HepG2 (cell line): ENCODE data around the gene PEMT. TPM values are rescaled to one million over a fixed set of nuclear protein-coding genes. Genes with fewer than 3 reads are reported as not detected.
A peak's percentile ranks its signal among the peaks of the same experiment; 100 is the strongest.

Source experiments
- ATAC-seq: fragments of 200-7000 bp; cut with Tn5 transposase; 3 replicates; pipeline ENCODE4 v1.9.1; 2020; ENCODE audit warnings: mild to moderate bottlenecking, moderate library complexity
- BruUV-seq: library from RNA; stranded (reverse); fragments of 400-500 nt; replicated peaks from 2 replicates; lab custom pipeline; 2021; lab: Mats Ljungman, UMichigan
- CTCF ChIA-PET: fragments of 300-600 bp; formaldehyde crosslinking; extraction: SDS; loops from one replicate; lab custom pipeline; 2021; ENCODE audit warnings: low total read pairs, inconsistent platforms, low intra/inter-chr PET ratio; lab: Yijun Ruan, JAX
- POLR2A ChIA-PET: fragments of 350-600 bp; sonication (Branson Sonifier 250); formaldehyde crosslinking; loops from one replicate; lab custom pipeline; 2020; ENCODE audit warnings: antibody characterized with exemption, inconsistent platforms; lab: Yijun Ruan, JAX
- DNase-seq: peaks from one replicate; pipeline ENCODE4 v3.0.0-alpha.2; 2015; ENCODE audit warnings: low spot score
- FAIRE-seq: peaks from 3 replicates; lab custom pipeline; 2011; peaks lifted over from hg19 to GRCh38; lab: Jason Lieb, UNC
- H2AFZ ChIP-seq: one replicate; pipeline ENCODE4 v1.6.1; 2011; ENCODE audit warnings: low read length, inconsistent platforms
- H3K27ac ChIP-seq: fragments of 300-600 bp; 3 replicates; pipeline ENCODE4 v1.8.0; 2011; ENCODE audit warnings: mixed run types, mild to moderate bottlenecking, mixed read lengths, low read length, inconsistent platforms; ENCODE audit not compliant: insufficient read depth; ENCODE audit errors: extremely low read length
- H3K27me3 ChIP-seq, 2 experiments: fragments of 200-600 bp in 1 of 2; 2 replicates in 1 of 2; 3 replicates in 1 of 2; pipeline versions ENCODE4 v1.6.0 to v1.8.0; 2011; ENCODE audit warnings: low read length in 2 of 2, mild to moderate bottlenecking in 2 of 2, moderate library complexity in 2 of 2, inconsistent platforms in 1 of 2; ENCODE audit not compliant: insufficient read depth in 2 of 2, control insufficient read depth in 1 of 2
- H3K36me3 ChIP-seq, 2 experiments: fragments of 200-600 bp in 1 of 2; replicated peaks in 1 of 2; 2 replicates in 1 of 2; 3 replicates in 1 of 2; pipeline versions ENCODE4 v1.5.1 to v1.8.0; 2011; ENCODE audit warnings: low read length in 2 of 2, inconsistent platforms in 1 of 2; ENCODE audit not compliant: insufficient read depth in 2 of 2, control insufficient read depth in 1 of 2
- H3K4me1 ChIP-seq: 2 replicates; pipeline ENCODE4 v1.5.1; 2012; ENCODE audit warnings: low read length, inconsistent platforms; ENCODE audit not compliant: insufficient read depth
- H3K4me2 ChIP-seq: 2 replicates; pipeline ENCODE4 v1.6.0; 2011; ENCODE audit warnings: low read depth, low read length, inconsistent platforms
- H3K4me3 ChIP-seq, 3 experiments: fragments of 200-600 bp in 1 of 3; sonication (generic), shearing (Covaris generic) in 1 of 3; replicated peaks in 1 of 3; 2 replicates each; pipeline ENCODE4 v1.5.1; 2011 to 2016; ENCODE audit warnings: low read length in 3 of 3, inconsistent platforms in 2 of 3, low read depth in 2 of 3, mild to moderate bottlenecking in 2 of 3, control low read depth in 1 of 3, mixed read lengths in 1 of 3; ENCODE audit not compliant: insufficient read depth in 1 of 3
- H3K79me2 ChIP-seq: one replicate; pipeline ENCODE4 v1.6.1; 2011; ENCODE audit warnings: low read length, inconsistent platforms; ENCODE audit not compliant: insufficient read depth
- H3K9ac ChIP-seq: 2 replicates; pipeline ENCODE4 v1.6.0; 2011; ENCODE audit warnings: mild to moderate bottlenecking, low read depth, low read length, inconsistent platforms; ENCODE audit not compliant: insufficient read depth
- H3K9me3 ChIP-seq: 2 replicates; pipeline ENCODE4 v1.5.1; 2012; ENCODE audit warnings: mild to moderate bottlenecking, low read length
- H4K20me1 ChIP-seq: 2 replicates; pipeline ENCODE4 v1.6.0; 2011; ENCODE audit warnings: inconsistent platforms, mild to moderate bottlenecking, low read length, moderate library complexity; ENCODE audit not compliant: insufficient read depth
- CREB1 ChIP-seq, 2 experiments: fragments of 450-650 bp in 1 of 2; IDR thresholded peaks; 2 replicates each; pipeline ENCODE4 v1.6.1; 2016 to 2017; ENCODE audit warnings: control low read depth in 1 of 2, mild to moderate bottlenecking in 1 of 2, missing compliant biosample characterization in 1 of 2, missing genetic modification characterization in 1 of 2
- FOXK1 ChIP-seq: sonication (generic); formaldehyde crosslinking; IDR thresholded peaks from 2 replicates; pipeline ENCODE4 v1.4.0; 2020; ENCODE audit warnings: low read depth, missing genetic modification reagents, borderline replicate concordance
- ISX ChIP-seq: sonication (generic); formaldehyde crosslinking; conservative IDR thresholded peaks from 2 replicates; pipeline ENCODE4 v1.5.0; 2020; ENCODE audit warnings: missing genetic modification reagents
- MED8 ChIP-seq: sonication (generic); formaldehyde crosslinking; IDR thresholded peaks from 2 replicates; pipeline ENCODE4 v1.8.1; 2023; ENCODE audit warnings: mild to moderate bottlenecking, missing genetic modification reagents; ENCODE audit not compliant: insufficient replicate concordance
- NR2F1 ChIP-seq, 2 experiments: fragments of 450-650 bp in 1 of 2; formaldehyde crosslinking in 1 of 2; IDR thresholded peaks; 2 replicates each; pipeline versions ENCODE4 v1.5.0 to v1.6.1; 2016 to 2020; ENCODE audit warnings: mild to moderate bottlenecking in 1 of 2, missing compliant biosample characterization in 1 of 2, missing genetic modification reagents in 1 of 2, moderate library complexity in 1 of 2
- RXRB ChIP-seq: IDR thresholded peaks from 2 replicates; pipeline ENCODE4 v1.6.1; 2016; ENCODE audit warnings: borderline replicate concordance, missing genetic modification reagents, missing compliant biosample characterization
- SP5 ChIP-seq: IDR thresholded peaks from 2 replicates; pipeline ENCODE4 v1.6.1; 2016; ENCODE audit warnings: low read depth, borderline replicate concordance
- YEATS2 ChIP-seq: sonication (generic); formaldehyde crosslinking; IDR thresholded peaks from 2 replicates; pipeline ENCODE4 v1.4.0; 2020; ENCODE audit warnings: missing genetic modification reagents, borderline replicate concordance
- ZEB1 ChIP-seq: IDR thresholded peaks from 2 replicates; pipeline ENCODE4 v1.6.1; 2012; ENCODE audit warnings: mild to moderate bottlenecking, low read depth, inconsistent platforms; ENCODE audit not compliant: insufficient replicate concordance
- ZNF230 ChIP-seq: sonication (generic); formaldehyde crosslinking; IDR thresholded peaks from 2 replicates; pipeline ENCODE4 v1.4.0; 2020; ENCODE audit warnings: mild to moderate bottlenecking, missing genetic modification reagents
- ZNF431 ChIP-seq: sonication (generic); formaldehyde crosslinking; IDR thresholded peaks from 2 replicates; pipeline ENCODE4 v1.9.0; 2022; ENCODE audit warnings: missing genetic modification reagents, low read depth, mild to moderate bottlenecking, borderline replicate concordance
- ZNF484 ChIP-seq: sonication (generic); formaldehyde crosslinking; IDR thresholded peaks from 2 replicates; pipeline ENCODE4 v1.5.1; 2020; ENCODE audit warnings: mild to moderate bottlenecking, low read depth, missing genetic modification reagents, borderline replicate concordance
- ZNF644 ChIP-seq: IDR thresholded peaks from 2 replicates; pipeline ENCODE4 v1.6.1; 2016; ENCODE audit warnings: low read depth
- ZNF768 ChIP-seq: sonication (generic); formaldehyde crosslinking; IDR thresholded peaks from 2 replicates; pipeline ENCODE4 v1.4.0; 2020; ENCODE audit warnings: missing genetic modification reagents
- ZNF780A ChIP-seq: sonication (generic); formaldehyde crosslinking; IDR thresholded peaks from 2 replicates; pipeline ENCODE4 v1.8.0; 2022; ENCODE audit warnings: mild to moderate bottlenecking, missing genetic modification reagents, moderate library complexity
- WGBS: methylation state at CpG from one replicate; pipeline ENCODE4 v1.1.6; 2017; ENCODE audit warnings: low lambda C conversion rate; 5-methylcytosine and 5-hydroxymethylcytosine counted together
- in situ Hi-C: cut with HindIII; loops from 2 replicates; pipeline ENCODE4 v1.10.0; 2017; ENCODE audit warnings: low pct_unique_long_range_greater_than_20kb; ENCODE audit not compliant: extremely low pct_ligation_motif_present
- intact Hi-C: fragments of 100-400 bp; cut with micrococcal nuclease; formaldehyde crosslinking; loops from one replicate; pipeline ENCODE4 v1.10.0; 2022; ENCODE audit not compliant: unreplicated experiment
- polyA plus RNA-seq, 8 experiments: library from polyadenylated mRNA; depleted of rRNA in 3 of 8; stranded (reverse) in 7 of 8; unstranded in 1 of 8; fragments of >200 nt; fragmentation: Illumina TruSeq in 4 of 8; extraction: Trizol in 4 of 8; gene quantifications; 2 replicates each; pipeline versions ENCODE4 v1.2.1 to v1.2.3, GENCODE V29; 2011 to 2016; ENCODE audit warnings: low read depth in 4 of 8, missing spikeins in 1 of 8, mixed read lengths in 1 of 8; ENCODE audit not compliant: insufficient read depth in 1 of 8
- total RNA-seq, 5 experiments: library from RNA; depleted of rRNA; stranded (reverse); fragments of >200 nt; fragmentation: Illumina TruSeq; extraction: Trizol; gene quantifications; 2 replicates each; pipeline ENCODE4 v1.2.3, GENCODE V29; 2016; ENCODE audit warnings: low read depth in 1 of 5
- TF ChIP-seq, protein P1 (sequence below): IDR thresholded peaks from 2 replicates; pipeline ENCODE4 v1.6.1; 2018; ENCODE audit warnings: missing genetic modification reagents, mild to moderate bottlenecking, missing compliant biosample characterization
- TF ChIP-seq, protein P2 (sequence below): sonication (generic); formaldehyde crosslinking; IDR thresholded peaks from 2 replicates; pipeline ENCODE4 v1.4.0; 2020; ENCODE audit warnings: mild to moderate bottlenecking, missing genetic modification reagents
- TF ChIP-seq, protein P3 (sequence below): sonication (generic); formaldehyde crosslinking; IDR thresholded peaks from 2 replicates; pipeline ENCODE4 v1.5.1; 2020; ENCODE audit warnings: mild to moderate bottlenecking, moderate library complexity, missing genetic modification reagents

The PEMT gene
- total and polyA plus RNA-seq, 2 of the 13 experiments (the other 11 are each of a cell fraction or from before 2014, with no cell fraction given): 31.7 to 43.6 TPM

DNA sequence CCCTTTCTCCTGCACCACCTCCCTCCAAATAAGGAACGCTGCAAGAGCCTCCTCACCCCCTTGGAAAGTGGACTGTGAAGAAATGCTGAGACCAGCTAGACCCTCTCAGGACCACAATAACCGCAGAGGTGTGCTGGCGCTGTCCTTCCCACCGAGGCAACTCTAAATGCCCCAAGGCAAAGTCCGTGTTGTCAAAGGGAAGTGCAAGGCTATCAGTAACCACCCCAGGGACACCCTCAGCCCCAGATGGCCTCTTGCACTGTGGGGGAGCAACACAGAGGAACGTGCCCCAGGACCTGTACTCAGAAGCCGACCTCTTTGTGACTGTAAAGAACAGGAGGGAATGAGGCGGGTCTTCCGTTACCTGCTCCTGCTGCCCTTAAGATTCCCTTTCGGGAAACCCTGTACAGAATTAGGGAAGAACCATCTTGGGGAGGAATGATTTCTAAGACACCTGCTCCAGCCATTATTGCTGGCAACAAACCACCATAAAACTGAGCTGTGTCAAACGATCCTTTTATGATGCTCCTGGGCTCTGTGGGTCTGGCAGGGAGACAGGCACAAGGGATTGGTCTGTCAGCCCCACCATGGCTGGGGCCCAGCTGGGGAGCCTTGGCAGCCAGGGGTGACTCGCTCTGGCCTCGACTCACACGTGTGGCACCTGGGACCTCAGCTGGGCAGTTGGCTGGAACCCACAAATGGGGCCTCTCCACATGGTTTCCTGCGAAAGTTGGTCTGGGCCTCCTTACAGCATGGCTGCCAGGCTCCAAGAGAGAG lies 129.3 kb downstream of the PEMT start (continued):
- TF ChIP-seq RXRB (peak; percentile 91), MED8 (CRISPR knock-in tag) (peak; percentile 48), SP5 (CRISPR knock-in tag) (peak; percentile 80; the same call in 1 of the 2 replicates), FOXK1 (CRISPR knock-in tag) (peak; percentile 39; the same call in 1 of the 2 replicates), YEATS2 (CRISPR knock-in tag) (no peak; the same call in 1 of the 2 replicates), CREB1 (IDR thresholded peaks at IDR 0.05) (no peak), CREB1 (CRISPR knock-in tag; IDR thresholded peaks at IDR 0.05) (0 out of 2 replicates have a peak, but pooled peaks have one; percentile 32), ZNF484 (CRISPR knock-in tag) (no peak), ZNF644 (CRISPR knock-in tag) (no peak)
- TF ChIP-seq, protein P1, sequence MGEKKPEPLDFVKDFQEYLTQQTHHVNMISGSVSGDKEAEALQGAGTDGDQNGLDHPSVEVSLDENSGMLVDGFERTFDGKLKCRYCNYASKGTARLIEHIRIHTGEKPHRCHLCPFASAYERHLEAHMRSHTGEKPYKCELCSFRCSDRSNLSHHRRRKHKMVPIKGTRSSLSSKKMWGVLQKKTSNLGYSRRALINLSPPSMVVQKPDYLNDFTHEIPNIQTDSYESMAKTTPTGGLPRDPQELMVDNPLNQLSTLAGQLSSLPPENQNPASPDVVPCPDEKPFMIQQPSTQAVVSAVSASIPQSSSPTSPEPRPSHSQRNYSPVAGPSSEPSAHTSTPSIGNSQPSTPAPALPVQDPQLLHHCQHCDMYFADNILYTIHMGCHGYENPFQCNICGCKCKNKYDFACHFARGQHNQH (CRISPR knock-in tag): no peak

DNA sequence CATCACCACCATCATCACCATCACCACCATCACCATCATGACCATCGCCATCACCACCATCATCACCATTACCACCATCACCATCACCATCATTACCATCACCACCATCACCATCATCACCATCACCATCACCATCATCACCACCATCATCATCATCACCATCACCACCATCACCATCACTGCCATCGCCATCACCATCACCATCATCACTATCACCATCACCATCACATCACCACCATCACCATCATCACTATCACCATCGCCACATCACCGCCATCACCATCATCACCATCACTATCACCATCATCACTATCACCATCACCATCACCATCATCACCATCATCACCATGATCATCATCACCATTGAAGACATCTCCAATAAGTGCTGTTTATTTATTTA lies 131.5 kb downstream of the PEMT start:
- 94% methylated on average over 4 of the region's 4 CpGs for WGBS
- no peak overlapping the region for H2AFZ ChIP-seq
- no peaks in the 10 kb centered on the region for H3K79me2 ChIP-seq
- no peaks in the 10 kb centered on the region for H4K20me1 ChIP-seq
- intact Hi-C loops (no loop called here), in situ Hi-C loops (no loop called here)
- ChIA-PET CTCF (no interaction called here), POLR2A (no interaction called here)
- peaks cover 2 to 3% of the 10 kb centered on the region in 2 experiments; a peak in 2 of 5 replicates for H3K27me3 ChIP-seq
- peaks cover 47% of the 10 kb centered on the region for H3K4me1 ChIP-seq
- FAIRE-seq (no peak), DNase-seq (no peak), ATAC-seq (no peak)
- BruUV-seq: no TSS peak
- H3K36me3 ChIP-seq: no peaks in the 10 kb centered on the region
- H3K27ac ChIP-seq: no peak overlapping the region
- peaks cover 6% of the 10 kb centered on the region; the same call in 1 of the 2 replicates for H3K9me3 ChIP-seq
- no peak overlapping the region; the same call in 1 of the 2 replicates for H3K4me2 ChIP-seq
- H3K4me3 ChIP-seq: peak overlapping the region in 1 of 3 experiments; percentile 33; a peak in 1 of 6 replicates
- no peak overlapping the region for H3K9ac ChIP-seq
- TF ChIP-seq ZEB1 (no peak), ZNF230 (CRISPR knock-in tag) (no peak), ZNF431 (CRISPR knock-in tag) (no peak), NR2F1 (CRISPR knock-in tag; IDR thresholded peaks at IDR 0.05) (no peak), ZNF780A (CRISPR knock-in tag) (no peak), CREB1 (IDR thresholded peaks at IDR 0.05) (peak; percentile 92), CREB1 (CRISPR knock-in tag; IDR thresholded peaks at IDR 0.05) (no peak), ZNF768 (no peak), ISX (CRISPR knock-in tag) (no peak)
- TF ChIP-seq, protein P2, sequence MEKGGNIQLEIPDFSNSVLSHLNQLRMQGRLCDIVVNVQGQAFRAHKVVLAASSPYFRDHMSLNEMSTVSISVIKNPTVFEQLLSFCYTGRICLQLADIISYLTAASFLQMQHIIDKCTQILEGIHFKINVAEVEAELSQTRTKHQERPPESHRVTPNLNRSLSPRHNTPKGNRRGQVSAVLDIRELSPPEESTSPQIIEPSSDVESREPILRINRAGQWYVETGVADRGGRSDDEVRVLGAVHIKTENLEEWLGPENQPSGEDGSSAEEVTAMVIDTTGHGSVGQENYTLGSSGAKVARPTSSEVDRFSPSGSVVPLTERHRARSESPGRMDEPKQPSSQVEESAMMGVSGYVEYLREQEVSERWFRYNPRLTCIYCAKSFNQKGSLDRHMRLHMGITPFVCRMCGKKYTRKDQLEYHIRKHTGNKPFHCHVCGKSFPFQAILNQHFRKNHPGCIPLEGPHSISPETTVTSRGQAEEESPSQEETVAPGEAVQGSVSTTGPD (CRISPR knock-in tag): peak; percentile 91
- TF ChIP-seq, protein P3, sequence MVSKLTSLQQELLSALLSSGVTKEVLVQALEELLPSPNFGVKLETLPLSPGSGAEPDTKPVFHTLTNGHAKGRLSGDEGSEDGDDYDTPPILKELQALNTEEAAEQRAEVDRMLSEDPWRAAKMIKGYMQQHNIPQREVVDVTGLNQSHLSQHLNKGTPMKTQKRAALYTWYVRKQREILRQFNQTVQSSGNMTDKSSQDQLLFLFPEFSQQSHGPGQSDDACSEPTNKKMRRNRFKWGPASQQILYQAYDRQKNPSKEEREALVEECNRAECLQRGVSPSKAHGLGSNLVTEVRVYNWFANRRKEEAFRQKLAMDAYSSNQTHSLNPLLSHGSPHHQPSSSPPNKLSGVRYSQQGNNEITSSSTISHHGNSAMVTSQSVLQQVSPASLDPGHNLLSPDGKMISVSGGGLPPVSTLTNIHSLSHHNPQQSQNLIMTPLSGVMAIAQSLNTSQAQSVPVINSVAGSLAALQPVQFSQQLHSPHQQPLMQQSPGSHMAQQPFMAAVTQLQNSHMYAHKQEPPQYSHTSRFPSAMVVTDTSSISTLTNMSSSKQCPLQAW (CRISPR knock-in tag): no peak
